CD14-positive monocyte (primary cell): ENCODE measurements around the gene DNAL1. TPM values are rescaled to one million over a fixed set of nuclear protein-coding genes. Genes with fewer than 3 reads are reported as not detected.

Source experiments
- DNase-seq, 3 donors: peaks; one replicate each; pipeline ENCODE4 v3.0.0-alpha.2; 2011 to 2022
- H2AFZ ChIP-seq: 2 replicates; pipeline ENCODE4 v1.6.0; 2012; ENCODE audit warnings: mild to moderate bottlenecking, low read depth, low read length, inconsistent platforms; ENCODE audit not compliant: insufficient read depth, poor library complexity, severe bottlenecking
- H3K27ac ChIP-seq, 2 donors: 1 replicate in 1 of 2; 2 replicates in 1 of 2; pipeline ENCODE4 v1.5.1; 2012 to 2013; ENCODE audit warnings: low read length in 2 of 2, control low read depth in 1 of 2, inconsistent platforms in 1 of 2, low read depth in 1 of 2, mild to moderate bottlenecking in 1 of 2
- H3K27me3 ChIP-seq, 2 donors: one replicate each; pipeline versions ENCODE4 v1.6.0 to v1.6.1; 2011 to 2013; ENCODE audit warnings: low read length in 2 of 2; ENCODE audit not compliant: control insufficient read depth in 2 of 2, insufficient read depth in 2 of 2
- H3K36me3 ChIP-seq, 2 donors: replicated peaks in 1 of 2; 1 replicate in 1 of 2; 2 replicates in 1 of 2; pipeline versions ENCODE4 v1.5.1 to v1.6.1; 2012 to 2013; ENCODE audit warnings: low read length in 2 of 2, control low read depth in 1 of 2, inconsistent platforms in 1 of 2, mild to moderate bottlenecking in 1 of 2; ENCODE audit not compliant: insufficient read depth in 2 of 2, control insufficient read depth in 1 of 2
- H3K4me1 ChIP-seq, 2 donors: 1 replicate in 1 of 2; 2 replicates in 1 of 2; pipeline versions ENCODE4 v1.5.1 to v1.6.1; 2012 to 2013; ENCODE audit warnings: low read length in 2 of 2, control low read depth in 1 of 2, inconsistent platforms in 1 of 2, mild to moderate bottlenecking in 1 of 2, moderate library complexity in 1 of 2; ENCODE audit not compliant: insufficient read depth in 2 of 2, control insufficient read depth in 1 of 2
- H3K4me2 ChIP-seq: replicated peaks from 2 replicates; pipeline ENCODE3; 2012; ENCODE audit warnings: low read length, moderate library complexity, mild to moderate bottlenecking; ENCODE audit not compliant: poor library complexity, severe bottlenecking; ENCODE audit errors: extremely low read depth
- H3K4me3 ChIP-seq, 3 experiments: fragments of 200-600 bp in 1 of 3; sonication (generic) in 1 of 3; replicated peaks in 1 of 3; 1 replicate in 2 of 3; 2 replicates in 1 of 3; pipeline ENCODE4 v1.5.1; 2011 to 2013; ENCODE audit warnings: low read length in 3 of 3, mild to moderate bottlenecking in 3 of 3, control low read depth in 2 of 3, low read depth in 2 of 3, inconsistent platforms in 1 of 3, moderate library complexity in 1 of 3
- H3K79me2 ChIP-seq: 2 replicates; pipeline ENCODE4 v1.6.0; 2012; ENCODE audit warnings: mild to moderate bottlenecking, control low read depth, inconsistent platforms, low read length, moderate library complexity; ENCODE audit not compliant: insufficient read depth
- H3K9ac ChIP-seq: 2 replicates; pipeline ENCODE4 v1.6.0; 2017; ENCODE audit warnings: low read length, mild to moderate bottlenecking; ENCODE audit not compliant: insufficient read depth, poor library complexity, severe bottlenecking
- H3K9me3 ChIP-seq, 2 donors: replicated peaks in 1 of 2; 1 replicate in 1 of 2; 2 replicates in 1 of 2; pipeline versions ENCODE4 v1.5.1 to v1.6.1; 2012 to 2013; ENCODE audit warnings: low read length in 2 of 2, control low read depth in 1 of 2; ENCODE audit not compliant: control insufficient read depth in 1 of 2, insufficient read depth in 1 of 2
- H4K20me1 ChIP-seq: 2 replicates; pipeline ENCODE4 v1.6.0; 2012; ENCODE audit warnings: mild to moderate bottlenecking, low read length, control low read depth, moderate library complexity; ENCODE audit not compliant: insufficient read depth
- H3K27ac Mint-ChIP-seq, 7 donors: one replicate each; pipeline ENCODE4 v1.8.0; 2020; ENCODE audit warnings: mild to moderate bottlenecking in 7 of 7, mixed read lengths in 7 of 7, moderate library complexity in 6 of 7, inconsistent platforms in 2 of 7
- H3K27me3 Mint-ChIP-seq, 3 donors: one replicate each; pipeline ENCODE4 v1.8.0; 2021 to 2022; ENCODE audit warnings: low read depth in 3 of 3, mild to moderate bottlenecking in 3 of 3, mixed read lengths in 3 of 3, moderate library complexity in 3 of 3, inconsistent platforms in 1 of 3
- H3K36me3 Mint-ChIP-seq, 2 donors: one replicate each; pipeline ENCODE4 v1.8.0; 2020; ENCODE audit warnings: mixed read lengths in 2 of 2, inconsistent platforms in 1 of 2, mild to moderate bottlenecking in 1 of 2
- H3K4me1 Mint-ChIP-seq: one replicate; pipeline ENCODE4 v1.8.0; 2020; ENCODE audit warnings: mild to moderate bottlenecking, mixed read lengths
- H3K4me3 Mint-ChIP-seq, 2 donors: one replicate each; pipeline ENCODE4 v1.8.0; 2020; ENCODE audit warnings: mild to moderate bottlenecking in 2 of 2, mixed read lengths in 2 of 2, moderate library complexity in 1 of 2
- H3K9me3 Mint-ChIP-seq, 7 donors: one replicate each; pipeline ENCODE4 v1.8.0; 2020 to 2022; ENCODE audit warnings: mixed read lengths in 7 of 7, mild to moderate bottlenecking in 6 of 7, moderate library complexity in 6 of 7, inconsistent platforms in 2 of 7
- CTCF ChIP-seq: fragments of 200-600 bp; IDR thresholded peaks from one replicate; pipeline ENCODE4 v1.8.0; 2022; ENCODE audit warnings: antibody characterized with exemption, mild to moderate bottlenecking
- WGBS: methylation state at CpG from one replicate; pipeline ENCODE4 v1.1.5; 2013; ENCODE audit warnings: missing lambda C conversion rate; ENCODE audit not compliant: insufficient coverage; 5-methylcytosine and 5-hydroxymethylcytosine counted together
- intact Hi-C, 2 donors: fragments of 100-400 bp; cut with micrococcal nuclease; formaldehyde crosslinking; loops; one replicate each; pipeline versions ENCODE4 v1.15.0 to v1.15.1; 2023
- polyA plus RNA-seq, 3 donors: library from polyadenylated mRNA; depleted of rRNA in 1 of 3; unstranded in 2 of 3; stranded (reverse) in 1 of 3; fragments of 300-500 nt in 2 of 3; fragments of >200 nt in 1 of 3; fragmentation: Illumina TruSeq in 2 of 3; gene quantifications; 1 replicate in 2 of 3; 2 replicates in 1 of 3; pipeline ENCODE4 v1.2.3, GENCODE V29; 2012 to 2021

The DNAL1 gene
- polyA plus RNA-seq, 3 donors = 0.68 to 3.4 (median 2.0) TPM

GRCh38 chr14:73613419-73613963 lies 31.3 kb upstream of the DNAL1 start:
- H3K4me3 Mint-ChIP-seq = peak overlapping the region; percentile 82 to 92
- Histone ChIP-seq H3K79me2 (no peaks in the 10 kb centered on the region), H3K4me3 (peak overlapping the region in 1 of 3 experiments; percentile 82), H2AFZ (peak overlapping the region; percentile 85), H3K27ac (no peak overlapping the region), H3K4me1 (peaks cover 7 to 9% of the 10 kb centered on the region in 2 donors), H3K9me3 (no peaks in the 10 kb centered on the region), H3K27me3 (peaks cover 11 to 16% of the 10 kb centered on the region in 2 donors), H4K20me1 (no peaks in the 10 kb centered on the region), H3K36me3 (no peaks in the 10 kb centered on the region), H3K4me2 (peak overlapping the region; percentile 92), H3K9ac (peak overlapping the region; percentile 36)
- H3K27me3 Mint-ChIP-seq = peaks cover 11 to 28% (median 26%) of the 10 kb centered on the region in 3 donors
- DNase-seq = no peak
- intact Hi-C loops = no loop called here
- peaks cover 0 to 4% (median 0%) of the 10 kb centered on the region in 7 donors for H3K9me3 Mint-ChIP-seq
- H3K27ac Mint-ChIP-seq = no peak overlapping the region
- H3K4me1 Mint-ChIP-seq = peaks cover 7% of the 10 kb centered on the region
- TF ChIP-seq CTCF = no peak
- no CpG with 5 or more reads among the region's 3 CpGs for WGBS
- H3K36me3 Mint-ChIP-seq = no peaks in the 10 kb centered on the region

GRCh38 chr14:73616831-73617230 lies 28.0 kb upstream of the DNAL1 start:
- intact Hi-C loops = no loop called here
- Histone ChIP-seq H3K27ac (no peak overlapping the region), H3K4me2 (no peak overlapping the region), H3K9ac (no peak overlapping the region), H3K9me3 (no peaks in the 10 kb centered on the region), H3K79me2 (no peaks in the 10 kb centered on the region), H3K27me3 (peaks cover 9 to 13% of the 10 kb centered on the region in 2 donors), H2AFZ (no peak overlapping the region), H3K36me3 (no peaks in the 10 kb centered on the region), H3K4me3 (no peak overlapping the region), H3K4me1 (peaks cover 7 to 9% of the 10 kb centered on the region in 2 donors), H4K20me1 (no peaks in the 10 kb centered on the region)
- Mint-ChIP-seq H3K9me3 (no peaks in the 10 kb centered on the region), H3K4me3 (no peak overlapping the region), H3K36me3 (no peaks in the 10 kb centered on the region), H3K27ac (peak overlapping the region in 1 of 7 donors; percentile 6), H3K4me1 (peaks cover 7% of the 10 kb centered on the region), H3K27me3 (peaks cover 11 to 20% (median 18%) of the 10 kb centered on the region in 3 donors)
- no peak for DNase-seq
- WGBS = 93% methylated on average over 3 of the region's 4 CpGs
- no peak for TF ChIP-seq CTCF
